CD4-positive, alpha-beta T cell treated with Interferon alpha-2 for 1 hour (primary cell): Measurements from ENCODE around the gene COL4A2.

ENCODE experiments used
- DNase-seq, 2 donors: peaks; one replicate each; pipeline ENCODE4 v3.0.0-alpha.2; 2020 to 2022

COL4A2 gene

DNA sequence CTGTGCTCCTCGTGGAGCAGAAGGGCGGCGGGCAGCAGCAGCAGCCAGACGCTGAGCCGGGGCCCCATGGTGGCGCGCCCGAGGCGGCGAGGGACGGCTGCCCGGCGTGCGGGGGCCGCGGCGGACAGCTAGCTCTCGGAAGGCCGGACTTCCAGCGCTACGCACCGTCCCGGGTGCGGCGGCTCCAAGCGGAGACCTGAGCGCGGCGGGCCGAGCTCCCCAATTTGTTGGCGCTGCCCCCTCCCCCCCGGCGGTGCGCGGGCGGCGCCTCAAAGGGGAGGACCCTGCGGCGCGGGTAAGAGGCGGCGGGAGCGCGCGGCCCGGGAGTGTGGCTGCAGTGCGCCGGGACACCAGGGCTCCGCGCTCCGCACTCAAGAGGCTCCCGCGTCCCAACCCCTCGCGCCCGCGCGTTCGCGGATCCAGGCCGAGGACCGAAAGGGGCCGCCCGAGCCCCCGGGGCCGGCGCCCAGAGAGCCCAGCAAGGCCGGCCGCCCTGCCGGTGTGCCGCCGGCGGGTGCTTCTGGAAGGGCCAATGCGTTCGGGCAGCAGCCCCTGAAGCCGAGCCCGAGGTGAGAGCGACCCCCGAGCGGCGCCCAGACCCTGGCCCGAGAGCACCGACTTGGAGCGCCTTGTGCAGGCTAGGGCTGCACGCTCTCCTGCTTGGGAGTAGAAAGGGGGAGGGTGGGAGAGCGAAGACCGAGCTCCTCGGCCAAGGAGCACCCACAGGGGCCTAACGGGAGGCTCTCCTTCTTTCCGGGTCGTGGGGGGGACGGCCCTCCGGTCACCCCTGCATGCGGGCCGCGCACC is at the start of gene COL4A2, which contains the start of gene COL4A1:
Gene COL4A2, plus strand, starts transcription at position 325 of the 807 bp plus-strand sequence. CDS start 620 bp downstream, outside the sequence.
Gene COL4A1, minus strand, starts transcription at position 198 of the 807 bp plus-strand sequence. Its CDS starts 130 bp downstream, at position 68.
- DNase-seq = no peak

DNA sequence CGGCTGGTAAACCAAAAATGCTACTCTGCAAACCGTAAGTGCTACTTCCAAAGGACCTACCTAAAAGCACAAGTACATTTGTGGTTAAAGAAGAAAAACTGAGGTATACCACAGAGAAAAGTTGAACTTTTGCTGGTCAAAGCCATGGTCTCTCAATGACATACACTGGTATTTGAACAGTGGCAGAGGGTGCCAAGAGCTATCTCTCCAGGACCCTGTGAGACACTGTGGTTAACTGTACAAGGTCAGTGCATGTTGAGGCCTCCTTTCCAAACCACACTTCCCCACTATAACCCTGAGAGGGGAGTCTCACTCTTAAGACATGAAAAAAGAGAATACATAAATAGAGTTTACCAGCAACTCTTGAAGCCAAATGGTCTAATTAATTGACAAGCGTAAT is 49.7 kb upstream of the COL4A2 start:
- no peak for DNase-seq

- no peak for DNase-seq
These were observed 48.0 kb upstream of the COL4A2 start for GRCh38 chr13:110258876-110259631.

- DNase-seq = no peak
These were observed 47.4 kb upstream of the COL4A2 start for GRCh38 chr13:110259651-110260050.

DNA sequence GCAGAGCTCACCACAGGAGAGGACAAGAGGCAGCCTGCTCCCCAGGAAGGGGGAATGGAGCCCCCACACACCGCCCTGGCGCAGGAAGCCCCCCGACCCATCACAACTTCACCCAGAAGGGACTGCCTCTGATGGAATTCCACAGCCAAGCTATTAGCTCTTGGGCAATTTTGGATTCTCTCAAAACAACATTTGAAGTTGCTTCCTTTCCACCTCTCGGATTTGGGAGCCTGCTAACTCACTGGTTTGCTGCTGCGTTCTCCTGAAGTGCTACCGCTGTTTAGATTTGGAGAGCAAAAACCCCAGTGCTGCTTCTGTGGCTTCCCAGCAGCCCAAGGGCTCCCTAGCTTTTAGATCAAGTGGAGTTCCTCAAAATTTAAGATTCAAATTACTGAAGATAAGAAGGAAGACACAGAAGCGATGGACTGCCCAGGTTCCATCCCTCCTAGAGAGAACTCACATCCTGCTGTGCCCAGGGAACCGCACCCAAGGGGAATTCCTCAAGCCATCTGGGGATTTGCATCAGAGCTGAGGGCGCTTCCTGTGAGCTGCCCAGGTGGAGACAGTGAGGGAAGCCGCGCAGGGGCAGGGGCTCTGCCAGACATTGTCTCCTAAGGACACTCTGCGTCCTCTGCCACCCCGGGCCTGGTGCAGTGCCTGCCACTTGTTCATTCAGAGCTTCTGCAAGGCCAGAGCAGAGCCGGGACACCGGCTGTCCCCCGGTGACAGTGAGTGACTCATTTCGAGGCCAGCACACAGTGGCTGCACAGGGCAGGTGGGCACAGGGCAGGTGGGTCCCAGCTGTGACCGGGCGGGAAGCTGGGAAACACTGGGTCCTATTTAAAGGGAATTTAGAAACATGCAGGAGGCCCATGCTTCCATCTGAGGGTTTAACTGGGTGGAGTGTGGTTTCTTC is 45.7 kb upstream of the COL4A2 start:
- DNase-seq = no peak

DNA sequence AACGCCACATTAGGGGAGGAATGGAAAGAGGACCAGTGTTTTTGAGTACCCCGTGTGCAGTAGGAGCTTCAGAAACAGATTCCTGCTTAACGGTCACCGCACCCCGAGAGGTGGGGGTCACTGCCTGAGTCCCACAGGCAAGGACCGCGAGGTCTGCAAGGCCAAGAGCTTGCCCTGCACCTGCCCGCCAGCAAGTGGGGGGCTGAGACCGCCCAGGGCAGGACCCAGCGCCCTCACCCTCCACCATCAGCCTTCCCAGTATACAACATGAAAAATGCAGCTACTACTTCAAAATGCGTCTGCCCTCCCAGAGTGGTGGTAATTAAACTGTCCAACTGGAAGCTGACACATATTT is 45.0 kb upstream of the COL4A2 start:
- DNase-seq = no peak

- no peak for DNase-seq
These were observed 44.4 kb upstream of the COL4A2 start for GRCh38 chr13:110262508-110263291.

GRCh38 chr13:110263404-110263803 is 43.7 kb upstream of the COL4A2 start:
- DNase-seq = no peak

DNA sequence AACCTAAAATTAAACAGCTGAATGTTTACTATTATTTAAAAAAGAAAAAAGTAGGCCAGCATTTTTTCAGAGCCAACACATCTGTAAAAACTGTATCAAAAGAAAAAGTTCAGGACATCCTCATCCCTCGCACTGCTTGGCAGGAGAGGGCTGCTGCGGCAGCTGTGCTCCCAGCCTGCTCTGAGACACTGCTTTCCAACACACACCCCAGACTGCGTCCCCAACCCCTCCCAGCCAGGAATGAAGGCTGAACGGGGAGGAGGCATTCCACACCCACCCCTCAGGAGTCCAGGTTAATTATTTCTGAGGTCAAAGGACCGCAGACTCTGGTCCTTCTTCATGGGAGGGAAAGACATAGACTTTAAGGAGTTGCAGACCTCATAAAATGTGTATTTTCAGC is 43.2 kb upstream of the COL4A2 start:
- no peak for DNase-seq

- no peak for DNase-seq
These were observed 42.3 kb upstream of the COL4A2 start for GRCh38 chr13:110264685-110265275.

DNA sequence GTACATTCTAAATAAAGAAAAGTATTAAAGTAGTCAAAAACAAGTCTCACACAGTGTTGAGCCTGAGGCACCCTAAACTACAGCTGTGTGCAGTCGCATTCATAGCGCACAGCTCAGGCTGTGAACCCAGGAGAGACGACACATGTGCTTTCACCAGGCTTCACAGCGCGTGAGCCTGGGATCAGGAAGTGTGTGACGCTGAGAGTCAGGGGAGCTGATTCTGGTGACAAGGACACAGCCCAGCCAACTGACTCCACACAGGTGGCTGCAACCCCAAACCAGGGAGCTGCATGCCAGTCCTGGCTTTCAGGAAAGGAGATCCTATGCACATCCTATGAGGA is 41.8 kb upstream of the COL4A2 start:
- no peak for DNase-seq

- no peak for DNase-seq
These were observed 41.2 kb upstream of the COL4A2 start for GRCh38 chr13:110265682-110266430.

- no peak for DNase-seq
These were observed 40.7 kb upstream of the COL4A2 start for GRCh38 chr13:110266431-110266809.

- no peak for DNase-seq
These were observed 40.1 kb upstream of the COL4A2 start for GRCh38 chr13:110266983-110267382.

DNA sequence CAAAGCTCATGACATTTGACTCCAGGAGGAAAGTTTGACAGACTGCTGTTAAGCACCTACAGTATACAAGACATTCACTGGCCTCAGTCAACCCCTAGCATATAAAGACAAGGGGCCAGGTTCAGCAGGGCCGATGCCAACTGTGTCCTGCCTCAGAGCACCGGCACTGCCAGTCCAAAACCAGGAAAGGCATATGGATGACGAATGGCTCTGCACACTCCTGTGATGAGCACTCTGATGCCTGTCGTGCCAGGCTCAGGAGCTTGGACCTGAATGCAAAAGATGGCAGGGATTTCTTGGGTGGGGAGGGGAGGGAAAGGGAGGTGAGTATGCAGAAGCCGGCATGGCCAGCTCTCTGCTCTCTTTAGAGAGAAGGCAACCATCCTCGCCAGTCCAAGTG is 39.0 kb upstream of the COL4A2 start:
- DNase-seq = no peak

DNA sequence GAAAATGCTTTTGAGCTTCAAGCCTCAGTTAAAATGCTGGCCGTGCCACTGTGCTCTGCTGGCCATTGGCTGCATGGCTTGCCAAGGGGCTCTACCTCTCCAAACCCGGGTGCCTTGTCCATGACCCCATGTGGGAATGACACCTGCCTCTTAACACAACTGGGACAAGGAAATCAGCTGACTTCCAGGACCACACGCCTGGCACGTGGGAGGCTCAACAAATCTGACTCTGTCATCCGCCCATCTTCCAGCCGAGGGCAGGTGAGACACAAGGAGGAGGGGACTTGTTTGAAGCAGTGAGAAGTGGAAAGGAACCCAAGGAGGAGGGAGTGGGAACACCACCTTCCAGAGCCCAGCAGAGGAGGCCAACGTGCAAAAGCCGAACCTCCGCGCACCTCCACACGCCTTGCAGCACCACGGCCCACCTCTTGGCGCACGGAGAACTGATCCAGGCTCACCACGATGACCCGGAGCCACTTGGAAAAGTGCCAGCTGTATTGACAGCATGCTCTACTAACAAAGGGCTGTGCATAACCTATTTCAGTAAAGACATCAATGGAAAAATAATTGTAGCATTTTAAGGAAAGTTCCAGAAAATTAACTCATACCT is 38.4 kb upstream of the COL4A2 start:
- DNase-seq = no peak

- no peak for DNase-seq
These were observed 37.4 kb upstream of the COL4A2 start for GRCh38 chr13:110269509-110270185.

DNA sequence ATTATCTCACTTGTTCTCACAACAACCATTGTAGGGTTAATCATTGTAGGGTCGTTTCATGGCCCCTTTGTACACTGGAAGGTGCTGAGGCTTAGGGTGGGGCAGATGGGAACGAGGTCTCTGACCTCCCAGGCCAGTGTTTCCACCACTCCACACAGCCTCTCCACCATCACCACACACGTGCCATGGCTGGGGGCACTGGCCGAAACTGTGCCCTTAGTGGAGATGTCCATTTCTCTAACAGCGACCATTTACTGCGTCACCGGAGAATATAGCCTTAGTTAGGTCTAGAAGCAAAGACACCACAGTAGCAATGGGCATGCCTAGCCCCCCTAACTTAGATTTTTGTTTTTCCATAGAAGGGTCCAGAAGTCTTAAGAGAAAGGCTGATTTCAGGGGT is 36.6 kb upstream of the COL4A2 start:
- DNase-seq = no peak

GRCh38 chr13:110271313-110271712 is 35.8 kb upstream of the COL4A2 start:
- no peak for DNase-seq

- DNase-seq = no peak
These were observed 34.9 kb upstream of the COL4A2 start for GRCh38 chr13:110272227-110272626.
